SK-N-SH treated with all-trans-retinoic acid at 6 μM for 48 hours (cell line): ENCODE measurements around the gene FRMD4A.

Experiments
- ATAC-seq: fragments of 200-7000 bp; cut with Tn5 transposase; 3 replicates; pipeline ENCODE4 v1.9.1; 2020; ENCODE audit warnings: mild to moderate bottlenecking, moderate library complexity
- ARNTL ChIP-seq: fragments of 450-650 bp; formaldehyde crosslinking; IDR thresholded peaks from 2 replicates; pipeline ENCODE4 v1.5.0; 2020; ENCODE audit warnings: low read depth, mild to moderate bottlenecking, moderate library complexity, borderline replicate concordance
- BACH2 ChIP-seq: fragments of 250-450 bp; sonication (Bioruptor Pico); IDR thresholded peaks from 2 replicates; pipeline ENCODE4 v1.9.0; 2021; ENCODE audit warnings: mild to moderate bottlenecking, borderline replicate concordance
- CREB5 ChIP-seq: fragments of 250-450 bp; sonication (Bioruptor Pico); IDR thresholded peaks from 2 replicates; pipeline ENCODE4 v1.5.1; 2020; ENCODE audit warnings: low read depth, mild to moderate bottlenecking, moderate library complexity
- CSDC2 ChIP-seq: fragments of 250-450 bp; sonication (Bioruptor Pico); IDR thresholded peaks from 2 replicates; pipeline ENCODE4 v1.5.0; 2020; ENCODE audit warnings: mild to moderate bottlenecking, moderate library complexity
- ISL1 ChIP-seq: fragments of 250-450 bp; sonication (Bioruptor Pico); IDR thresholded peaks from 2 replicates; pipeline ENCODE4 v2.1.2; 2022; ENCODE audit warnings: mild to moderate bottlenecking, moderate library complexity
- OSR1 ChIP-seq: fragments of 250-450 bp; sonication (Bioruptor Pico); IDR thresholded peaks from 2 replicates; pipeline ENCODE4 v1.8.0; 2022; ENCODE audit warnings: moderate library complexity, mild to moderate bottlenecking, inconsistent platforms
- PATZ1 ChIP-seq: fragments of 250-450 bp; sonication (Bioruptor Pico); IDR thresholded peaks from 2 replicates; pipeline ENCODE4 v1.8.0; 2020; ENCODE audit warnings: mild to moderate bottlenecking, moderate library complexity, borderline replicate concordance
- PPARA ChIP-seq: fragments of 250-450 bp; sonication (Bioruptor Pico); IDR thresholded peaks from 2 replicates; pipeline ENCODE4 v1.5.0; 2020; ENCODE audit warnings: mild to moderate bottlenecking, borderline replicate concordance
- RARB ChIP-seq: fragments of 250-450 bp; sonication (Bioruptor Pico); IDR thresholded peaks from 2 replicates; pipeline ENCODE4 v1.8.0; 2021; ENCODE audit warnings: mild to moderate bottlenecking, moderate library complexity
- SNAI2 ChIP-seq: fragments of 250-450 bp; sonication (Bioruptor Pico); IDR thresholded peaks from 2 replicates; pipeline ENCODE4 v1.5.0; 2020; ENCODE audit warnings: mild to moderate bottlenecking, moderate library complexity
- TCF4 ChIP-seq: fragments of 250-450 bp; sonication (Bioruptor Pico); IDR thresholded peaks from 2 replicates; pipeline ENCODE4 v1.8.0; 2021; ENCODE audit warnings: mild to moderate bottlenecking, moderate library complexity, borderline replicate concordance
- ZC3H10 ChIP-seq: fragments of 250-450 bp; sonication (Bioruptor Pico); IDR thresholded peaks from 2 replicates; pipeline ENCODE4 v1.5.1; 2021; ENCODE audit warnings: mild to moderate bottlenecking, moderate library complexity
- ZFP3 ChIP-seq: fragments of 250-450 bp; sonication (Bioruptor Pico); IDR thresholded peaks from 2 replicates; pipeline ENCODE4 v1.5.0; 2020; ENCODE audit warnings: mild to moderate bottlenecking, moderate library complexity
- ZFP30 ChIP-seq: fragments of 450-650 bp; formaldehyde crosslinking; IDR thresholded peaks from 2 replicates; pipeline ENCODE4 v1.5.0; 2022; ENCODE audit warnings: mild to moderate bottlenecking, moderate library complexity
- ZNF70 ChIP-seq: fragments of 450-650 bp; formaldehyde crosslinking; IDR thresholded peaks from 2 replicates; pipeline ENCODE4 v1.5.0; 2020; ENCODE audit warnings: mild to moderate bottlenecking, moderate library complexity
- ZNF8 ChIP-seq: fragments of 450-650 bp; formaldehyde crosslinking; IDR thresholded peaks from 2 replicates; pipeline ENCODE4 v1.5.0; 2020; ENCODE audit warnings: mild to moderate bottlenecking, moderate library complexity
- TF ChIP-seq, protein P1 (sequence below): fragments of 250-450 bp; sonication (Bioruptor Pico); IDR thresholded peaks from 2 replicates; pipeline ENCODE4 v1.8.0; 2021; ENCODE audit warnings: low read depth, mild to moderate bottlenecking, moderate library complexity, borderline replicate concordance
- TF ChIP-seq, protein P2 (sequence below): fragments of 250-450 bp; sonication (Bioruptor Pico); IDR thresholded peaks from 2 replicates; pipeline ENCODE4 v1.5.1; 2021; ENCODE audit warnings: mild to moderate bottlenecking, moderate library complexity

The FRMD4A gene

DNA sequence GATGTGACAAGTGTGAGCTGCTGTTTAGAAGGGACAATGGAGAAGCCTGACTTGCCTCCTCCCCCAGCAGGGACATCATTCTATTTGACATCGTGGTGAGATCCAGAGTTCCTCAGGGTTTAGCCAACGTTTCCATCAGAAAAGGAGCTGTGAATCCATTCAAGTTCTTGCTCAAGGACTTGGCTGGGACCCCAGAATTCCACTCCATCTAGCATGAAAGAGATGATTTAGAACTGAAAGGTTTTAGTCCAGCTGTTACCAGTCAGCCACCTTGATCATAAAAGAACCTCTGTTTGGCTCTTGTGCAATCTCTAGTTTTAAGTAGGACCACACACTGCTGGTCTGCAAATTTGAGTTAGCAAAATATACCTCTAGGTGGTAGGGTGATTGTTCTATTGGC is 337.6 kb downstream of the FRMD4A start (continued):
- TF ChIP-seq, protein P1, sequence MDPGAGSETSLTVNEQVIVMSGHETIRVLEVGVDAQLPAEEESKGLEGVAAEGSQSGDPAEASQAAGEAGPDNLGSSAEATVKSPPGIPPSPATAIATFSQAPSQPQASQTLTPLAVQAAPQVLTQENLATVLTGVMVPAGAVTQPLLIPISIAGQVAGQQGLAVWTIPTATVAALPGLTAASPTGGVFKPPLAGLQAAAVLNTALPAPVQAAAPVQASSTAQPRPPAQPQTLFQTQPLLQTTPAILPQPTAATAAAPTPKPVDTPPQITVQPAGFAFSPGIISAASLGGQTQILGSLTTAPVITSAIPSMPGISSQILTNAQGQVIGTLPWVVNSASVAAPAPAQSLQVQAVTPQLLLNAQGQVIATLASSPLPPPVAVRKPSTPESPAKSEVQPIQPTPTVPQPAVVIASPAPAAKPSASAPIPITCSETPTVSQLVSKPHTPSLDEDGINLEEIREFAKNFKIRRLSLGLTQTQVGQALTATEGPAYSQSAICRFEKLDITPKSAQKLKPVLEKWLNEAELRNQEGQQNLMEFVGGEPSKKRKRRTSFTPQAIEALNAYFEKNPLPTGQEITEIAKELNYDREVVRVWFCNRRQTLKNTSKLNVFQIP (CRISPR knock-in tag), result no peak
- no peak for TF ChIP-seq PATZ1
- TF ChIP-seq, all 23 proteins: peak for 0

GRCh38 chr10:13991353-13991752 is 339.4 kb downstream of the FRMD4A start:
- TF ChIP-seq ZC3H10 (CRISPR knock-in tag) (no peak), ZNF8 (CRISPR knock-in tag) (no peak), ZNF70 (CRISPR knock-in tag) (no peak), ZFP3 (CRISPR knock-in tag) (no peak), RARB (no peak), ISL1 (CRISPR knock-in tag) (no peak), PATZ1 (no peak), CSDC2 (no peak), CREB5 (CRISPR knock-in tag) (no peak), ZFP30 (CRISPR knock-in tag) (no peak), BACH2 (no peak), PPARA (CRISPR knock-in tag) (no peak), OSR1 (no peak), TCF4 (CRISPR knock-in tag) (no peak), ARNTL (CRISPR knock-in tag) (no peak)
- TF ChIP-seq, protein P2, sequence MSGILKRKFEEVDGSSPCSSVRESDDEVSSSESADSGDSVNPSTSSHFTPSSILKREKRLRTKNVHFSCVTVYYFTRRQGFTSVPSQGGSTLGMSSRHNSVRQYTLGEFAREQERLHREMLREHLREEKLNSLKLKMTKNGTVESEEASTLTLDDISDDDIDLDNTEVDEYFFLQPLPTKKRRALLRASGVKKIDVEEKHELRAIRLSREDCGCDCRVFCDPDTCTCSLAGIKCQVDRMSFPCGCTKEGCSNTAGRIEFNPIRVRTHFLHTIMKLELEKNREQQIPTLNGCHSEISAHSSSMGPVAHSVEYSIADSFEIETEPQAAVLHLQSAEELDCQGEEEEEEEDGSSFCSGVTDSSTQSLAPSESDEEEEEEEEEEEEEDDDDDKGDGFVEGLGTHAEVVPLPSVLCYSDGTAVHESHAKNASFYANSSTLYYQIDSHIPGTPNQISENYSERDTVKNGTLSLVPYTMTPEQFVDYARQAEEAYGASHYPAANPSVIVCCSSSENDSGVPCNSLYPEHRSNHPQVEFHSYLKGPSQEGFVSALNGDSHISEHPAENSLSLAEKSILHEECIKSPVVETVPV (CRISPR knock-in tag), result no peak
- ATAC-seq, result peak; percentile 48

GRCh38 chr10:13990946-13991345 is 339.8 kb downstream of the FRMD4A start:
- TF ChIP-seq OSR1, result no peak
- no peak for TF ChIP-seq ISL1 (CRISPR knock-in tag)
- TF ChIP-seq SNAI2, result no peak
- no peak for TF ChIP-seq CREB5 (CRISPR knock-in tag)
- TF ChIP-seq CSDC2, result no peak
- TF ChIP-seq, protein P1 (CRISPR knock-in tag), result no peak
- no peak for TF ChIP-seq RARB
- no peak for TF ChIP-seq PPARA (CRISPR knock-in tag)
- peak; percentile 66 for ATAC-seq
